Right ventricle myocardium inferior (tissue), 1 donor: ENCODE data around the gene WDR27. TPM values are rescaled to one million over a fixed set of nuclear protein-coding genes. Genes with fewer than 3 reads are reported as not detected.

Source experiments
- ATAC-seq: fragments of 200-7000 bp; cut with Tn5 transposase; one replicate; pipeline ENCODE4 v1.9.1; 2020; ENCODE audit warnings: mild to moderate bottlenecking, moderate library complexity
- DNase-seq: peaks from one replicate; pipeline ENCODE4 v3.0.0; 2021; ENCODE audit errors: missing footprints
- intact Hi-C: fragments of 100-400 bp; cut with DNase I; formaldehyde crosslinking; loops from one replicate; pipeline ENCODE4 v1.11.0; 2022
- total RNA-seq: library from RNA; stranded (reverse); fragmentation: NEBNext Ultra II Directional; extraction: Animal tissue kit (Norgen Biotek cat#: 25700); gene quantifications from one replicate; pipeline ENCODE4 v1.2.1, GENCODE V29; 2021
- donor health status: DM: no; HTN: yes; CAD: no; lungs with severe emphysema.

WDR27 gene
- total RNA-seq, 1 donor from 2014 or later = 9.6 TPM

GRCh38 chr6:169583886-169584541 is 117.8 kb downstream of the WDR27 start:
- DNase-seq = no peak
- intact Hi-C loops = no loop called here

GRCh38 chr6:169579407-169580111 is 122.3 kb downstream of the WDR27 start:
- intact Hi-C loops = no loop called here
- DNase-seq = no peak
- ATAC-seq = no peak

More at GRCh38 chr6:169583886-169584541, 117.8 kb downstream of the WDR27 start:
- no peak for ATAC-seq

GRCh38 chr6:169577974-169578373 is 123.9 kb downstream of the WDR27 start:
- DNase-seq (no peak), ATAC-seq (no peak)
- intact Hi-C loops = no loop called here

- ATAC-seq = no peak
- DNase-seq = no peak
- intact Hi-C loops = no loop called here
Measured at GRCh38 chr6:169577236-169577635, 124.6 kb downstream of the WDR27 start.

GRCh38 chr6:169575821-169576220 is 126.0 kb downstream of the WDR27 start:
- no peak for ATAC-seq
- intact Hi-C loops = no loop called here
- no peak for DNase-seq

GRCh38 chr6:169575365-169575764 is 126.5 kb downstream of the WDR27 start:
- DNase-seq (no peak), ATAC-seq (no peak)
- intact Hi-C loops = no loop called here

- ATAC-seq = no peak
Measured at GRCh38 chr6:169574420-169574819, 127.4 kb downstream of the WDR27 start.

GRCh38 chr6:169573883-169574282 is 127.9 kb downstream of the WDR27 start:
- intact Hi-C loops = no loop called here

More at GRCh38 chr6:169574420-169574819, 127.4 kb downstream of the WDR27 start:
- DNase-seq = no peak
- intact Hi-C loops = no loop called here

GRCh38 chr6:169571123-169571962 is 130.5 kb downstream of the WDR27 start:
- intact Hi-C loops = no loop called here
- ATAC-seq = no peak
- no peak for DNase-seq

More at GRCh38 chr6:169573883-169574282, 127.9 kb downstream of the WDR27 start:
- no peak for DNase-seq
- ATAC-seq = no peak

GRCh38 chr6:169568314-169569087 is 133.3 kb downstream of the WDR27 start:
- DNase-seq = no peak
- ATAC-seq = no peak
- intact Hi-C loops = no loop called here

- ATAC-seq (no peak), DNase-seq (no peak)
- intact Hi-C loops = no loop called here
Measured at GRCh38 chr6:169567819-169568218, 134.0 kb downstream of the WDR27 start.

- no peak for ATAC-seq
- DNase-seq = no peak
- intact Hi-C loops = no loop called here
Measured at GRCh38 chr6:169566961-169567750, 134.7 kb downstream of the WDR27 start.

GRCh38 chr6:169566319-169566718 is 135.5 kb downstream of the WDR27 start:
- ATAC-seq (no peak), DNase-seq (no peak)
- intact Hi-C loops = no loop called here

- no peak for DNase-seq
- no peak for ATAC-seq
- intact Hi-C loops = no loop called here
Measured at GRCh38 chr6:169564453-169565240, 137.2 kb downstream of the WDR27 start.

- DNase-seq = no peak
- no peak for ATAC-seq
- intact Hi-C loops = no loop called here
Measured at GRCh38 chr6:169561665-169562064, 140.2 kb downstream of the WDR27 start.

GRCh38 chr6:169559592-169559991 is 142.2 kb downstream of the WDR27 start:
- intact Hi-C loops = no loop called here
- DNase-seq (no peak), ATAC-seq (no peak)

GRCh38 chr6:169558774-169559441 is 142.9 kb downstream of the WDR27 start:
- intact Hi-C loops = no loop called here
- ATAC-seq (no peak), DNase-seq (no peak)
